GM18858 (cell line): ENCODE data around the gene HSPA13.
"Not testable (repeated sequence)": the region's sequence is repeated elsewhere in the genome, so short reads cannot be mapped to it uniquely, and the experiment has no call there.

Experiments
- ATAC-seq: cut with Tn5 transposase; IDR thresholded peaks from one replicate; pipeline ENCODE4 v1.9.1; 2021; ENCODE audit not compliant: unreplicated experiment

HSPA13 gene, protein sequence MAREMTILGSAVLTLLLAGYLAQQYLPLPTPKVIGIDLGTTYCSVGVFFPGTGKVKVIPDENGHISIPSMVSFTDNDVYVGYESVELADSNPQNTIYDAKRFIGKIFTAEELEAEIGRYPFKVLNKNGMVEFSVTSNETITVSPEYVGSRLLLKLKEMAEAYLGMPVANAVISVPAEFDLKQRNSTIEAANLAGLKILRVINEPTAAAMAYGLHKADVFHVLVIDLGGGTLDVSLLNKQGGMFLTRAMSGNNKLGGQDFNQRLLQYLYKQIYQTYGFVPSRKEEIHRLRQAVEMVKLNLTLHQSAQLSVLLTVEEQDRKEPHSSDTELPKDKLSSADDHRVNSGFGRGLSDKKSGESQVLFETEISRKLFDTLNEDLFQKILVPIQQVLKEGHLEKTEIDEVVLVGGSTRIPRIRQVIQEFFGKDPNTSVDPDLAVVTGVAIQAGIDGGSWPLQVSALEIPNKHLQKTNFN

DNA sequence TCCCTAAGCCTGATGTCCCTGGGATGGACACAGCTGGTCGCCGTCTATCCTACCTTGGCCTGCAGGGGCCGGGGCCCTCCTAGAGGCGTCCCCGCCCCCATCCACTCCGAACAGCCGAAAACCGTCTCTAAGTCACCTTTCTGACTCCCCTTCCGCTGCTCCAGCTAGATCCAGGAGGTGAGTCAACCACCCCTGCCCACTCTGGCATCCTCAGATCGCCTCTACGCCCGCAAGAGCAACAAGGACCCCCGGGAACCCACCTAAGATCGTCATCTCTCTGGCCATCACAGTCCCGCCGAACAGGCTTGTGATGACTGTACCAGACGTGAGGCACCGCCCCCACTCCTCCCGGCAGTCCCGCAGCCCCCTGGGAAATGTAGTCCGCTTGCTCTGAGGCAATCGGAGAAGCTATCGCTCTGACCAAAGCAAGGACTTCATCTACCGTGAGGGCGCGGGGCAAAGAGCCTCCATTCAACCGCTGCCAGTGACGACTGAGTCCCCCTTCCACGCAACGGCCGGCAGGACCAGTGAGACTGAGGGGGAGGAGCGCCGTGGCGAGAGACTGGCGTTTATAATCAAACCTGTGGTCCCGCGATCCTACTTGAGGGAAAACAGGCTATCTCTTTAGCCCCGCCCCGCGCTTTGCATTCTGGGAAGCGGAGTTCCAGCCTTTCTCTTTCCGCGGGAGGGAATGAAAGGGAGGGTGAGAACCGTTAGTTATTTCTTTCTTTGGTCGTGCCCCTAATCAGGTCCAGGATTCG is at the start of gene HSPA13:
Gene HSPA13, minus strand, starts transcription at position 312 of the 761 bp plus-strand sequence. Its CDS starts 27 bp downstream, at position 285.
- peak; percentile 98 for ATAC-seq

GRCh38 chr21:14418920-14419319 is 36.0 kb upstream of the HSPA13 start:
- ATAC-seq = no peak

DNA sequence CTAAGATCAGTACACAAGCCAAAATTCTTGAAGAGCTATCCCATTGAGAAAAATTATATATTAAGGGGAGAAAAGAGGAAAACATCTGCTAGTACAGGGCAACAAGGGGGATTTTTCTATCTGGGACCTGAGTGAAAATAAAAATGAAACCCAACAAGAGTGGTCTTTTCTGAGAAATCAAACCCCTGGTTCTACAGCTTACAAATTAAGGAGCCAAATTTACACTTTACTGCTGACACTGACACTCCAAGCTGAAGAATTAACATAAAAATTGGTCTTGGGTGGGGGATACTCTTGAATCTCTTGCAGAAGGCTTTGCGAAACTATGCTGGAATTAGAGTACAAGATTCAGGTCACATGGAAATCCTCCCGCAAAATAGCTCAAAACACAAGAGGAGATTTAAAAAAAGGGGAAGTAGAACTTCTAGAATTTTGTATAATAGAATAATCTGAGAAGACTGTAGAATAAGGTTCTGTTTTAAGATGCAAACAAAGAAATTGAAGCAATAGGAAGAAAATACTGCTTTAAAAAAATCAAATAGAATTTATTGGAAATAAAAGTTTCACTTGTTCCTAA is 32.1 kb upstream of the HSPA13 start:
- peak; percentile 61 for ATAC-seq

GRCh38 chr21:14405962-14406361 is 23.0 kb upstream of the HSPA13 start:
- ATAC-seq = no peak

DNA sequence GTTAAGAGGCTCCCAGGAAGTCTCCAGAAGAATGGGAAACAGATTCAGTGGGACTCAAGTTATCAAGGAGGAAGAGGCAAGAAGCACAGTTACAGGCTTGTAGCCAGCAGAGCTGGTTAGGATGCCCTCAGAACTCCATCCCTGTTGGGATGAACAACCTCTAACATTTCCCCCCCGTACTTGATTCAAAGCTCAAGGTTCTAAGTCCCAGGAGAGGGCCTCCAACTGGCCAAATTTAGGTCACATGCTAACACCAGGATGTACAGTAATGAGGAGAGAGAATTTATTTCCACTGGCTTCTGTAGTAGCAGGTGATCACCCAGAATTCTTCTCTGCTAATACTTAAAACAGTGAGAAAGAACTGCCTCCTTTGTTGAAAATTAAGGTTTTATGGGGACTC is 22.3 kb upstream of the HSPA13 start:
- no peak for ATAC-seq

GRCh38 chr21:14403681-14404318 is 20.9 kb upstream of the HSPA13 start:
- peak; percentile 74 for ATAC-seq

DNA sequence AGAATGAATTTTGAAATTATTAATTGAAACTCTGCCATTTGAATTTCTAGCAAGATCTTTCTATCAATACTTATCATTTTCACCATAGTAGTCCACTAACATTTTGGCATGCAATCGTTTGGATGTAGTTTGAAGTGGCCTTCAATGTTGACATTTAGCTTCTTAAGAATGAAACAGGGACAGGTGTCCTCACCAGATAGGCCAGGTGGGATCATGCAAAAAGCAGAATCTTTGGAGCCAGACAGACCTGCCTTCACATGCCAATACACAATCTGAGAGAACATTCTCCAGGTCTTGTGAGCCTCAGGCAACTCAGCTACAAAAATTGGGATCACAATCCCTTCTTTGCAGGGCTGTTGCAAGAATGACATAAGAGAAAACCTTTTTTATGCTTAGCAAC is 18.3 kb upstream of the HSPA13 start:
- no peak for ATAC-seq

GRCh38 chr21:14388282-14388681 is 5.3 kb upstream of the HSPA13 start:
- no peak for ATAC-seq

DNA sequence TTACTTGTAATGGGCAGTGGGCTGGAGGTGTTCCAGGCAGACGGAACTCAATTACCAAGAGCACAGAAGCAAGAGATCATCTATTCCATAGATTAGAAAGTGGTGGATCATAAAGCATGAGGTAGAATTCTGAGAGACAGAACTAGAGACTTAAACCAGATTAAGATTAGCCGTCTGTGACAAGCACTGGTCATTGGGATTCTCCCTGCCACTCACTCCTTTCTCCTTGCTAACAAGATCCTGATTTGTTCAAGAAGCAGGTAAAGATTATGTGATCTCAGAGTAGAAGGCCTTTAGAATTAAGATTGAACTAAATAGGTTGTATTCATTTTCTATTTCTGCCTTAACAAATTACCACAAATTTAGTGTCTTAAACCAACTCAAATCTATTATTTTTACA is 1.5 kb upstream of the HSPA13 start:
- no peak for ATAC-seq

GRCh38 chr21:14383596-14384180 is 742 bp upstream of the HSPA13 start:
- ATAC-seq = peak; percentile 5

- ATAC-seq = peak; percentile 0
Measured at GRCh38 chr21:14382486-14382834, 486 bp downstream of the HSPA13 start.

GRCh38 chr21:14376854-14377253 is 6.1 kb downstream of the HSPA13 start:
- no peak for ATAC-seq

DNA sequence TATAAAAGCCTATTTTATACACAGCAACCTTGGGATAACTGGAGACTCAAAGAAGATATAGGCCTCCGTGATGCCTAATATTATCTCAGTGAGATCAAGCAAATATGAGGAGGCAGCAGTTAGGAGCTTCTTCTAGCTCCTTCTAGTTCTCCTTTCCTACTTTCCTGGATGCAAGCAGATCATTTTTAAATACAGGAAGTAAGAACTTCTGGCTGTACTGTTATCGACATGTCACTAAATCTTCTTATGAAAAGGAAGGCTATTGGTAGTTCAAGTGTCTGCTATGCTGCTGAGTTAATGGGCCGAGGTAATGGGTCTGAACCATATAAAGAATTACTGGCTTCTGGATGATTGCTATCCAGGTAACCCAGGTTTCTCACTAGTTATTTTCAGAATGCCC is 15.9 kb downstream of the HSPA13 start:
- no peak for ATAC-seq

- no peak for ATAC-seq
Measured at GRCh38 chr21:14361958-14362357, 21.0 kb downstream of the HSPA13 start.

GRCh38 chr21:14358775-14359174 is 24.2 kb downstream of the HSPA13 start:
- ATAC-seq = no peak

DNA sequence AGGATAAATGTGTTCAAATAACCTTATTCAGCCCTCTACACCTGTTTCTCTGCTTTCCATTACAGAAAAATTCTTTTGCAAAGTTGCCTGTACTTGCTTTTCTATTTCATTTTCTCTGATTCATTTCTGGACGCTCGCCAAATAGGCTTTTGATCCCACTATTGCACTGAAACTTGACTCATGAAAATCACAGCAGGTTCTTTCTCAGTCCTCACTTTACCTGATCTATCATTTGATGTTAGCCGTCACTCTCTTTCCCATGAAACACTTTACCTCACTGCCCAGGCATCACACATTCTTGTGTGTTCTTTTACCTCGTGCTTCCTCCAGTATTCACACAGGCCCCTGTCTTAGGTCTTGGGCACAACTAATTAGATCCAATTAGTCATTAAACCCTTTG is 26.2 kb downstream of the HSPA13 start:
- ATAC-seq = no peak

- ATAC-seq = no peak
Measured at GRCh38 chr21:14354515-14354914, 28.4 kb downstream of the HSPA13 start.

GRCh38 chr21:14353726-14354125 is 29.2 kb downstream of the HSPA13 start:
- ATAC-seq = no peak

GRCh38 chr21:14353231-14353630 is 29.7 kb downstream of the HSPA13 start:
- ATAC-seq = no peak

DNA sequence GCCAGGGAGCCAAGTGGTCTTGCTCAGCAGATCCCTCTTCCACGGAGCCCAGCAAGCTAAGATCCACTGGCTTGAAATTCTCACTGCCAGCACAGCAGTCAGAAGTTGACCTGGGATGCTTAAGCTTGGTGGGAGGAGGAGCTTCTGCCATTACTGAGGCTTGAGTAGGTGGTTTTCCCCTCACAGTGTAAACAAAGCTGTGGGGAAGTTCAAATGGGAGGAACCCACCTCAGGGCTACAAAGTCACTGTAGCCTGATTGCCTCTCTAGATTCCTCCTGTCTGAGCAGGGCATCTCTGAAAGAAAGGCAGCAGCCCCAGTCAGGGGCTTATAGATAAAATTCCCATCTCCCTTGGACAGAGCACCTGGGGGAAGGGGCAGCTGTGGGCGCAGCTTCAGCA is 55.6 kb downstream of the HSPA13 start:
- not testable (repeated sequence) for ATAC-seq

- no peak for ATAC-seq
Measured at GRCh38 chr21:14325595-14325994, 57.4 kb downstream of the HSPA13 start.
